ENCODE results near the gene TAAR1. TPM values are rescaled to one million over a fixed set of nuclear protein-coding genes. Genes with fewer than 3 reads are reported as not detected.

Gene TAAR1
- polyA plus RNA-seq, 2 of the 4 experiments (the other 2 are of a cell fraction): not detected

DNA sequence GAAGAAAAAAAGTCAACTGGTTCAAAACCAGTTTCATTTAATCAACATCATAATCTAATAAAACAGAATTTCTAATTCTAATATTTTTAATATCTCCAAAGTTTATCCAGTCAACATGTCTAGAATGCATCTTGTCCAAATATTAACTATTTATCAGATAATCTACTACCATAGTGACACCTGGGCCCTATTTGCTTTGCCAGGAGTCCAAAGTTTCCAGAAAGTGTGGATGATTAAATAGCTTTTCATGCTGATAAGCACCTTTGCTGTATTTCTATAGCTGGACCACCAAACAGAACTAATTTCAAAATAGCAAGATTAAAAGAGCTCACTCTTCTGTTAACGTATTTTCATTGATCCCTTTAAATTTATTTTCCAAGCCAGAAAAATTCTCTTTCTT, 12.3 kb upstream of the TAAR1 start:
- ATAC-seq (no peak), FAIRE-seq (no peak), DNase-seq (ENCODE audit: low read depth in 1 of 2, low spot score in 1 of 2) (no peak)
- ChIA-PET CTCF (interaction anchor here (1.4 to 3.1 kb wide), 4 partner anchors 41 to 127 kb away, joined by 3 to 26 read pairs (median 10); partner anchors contain the start of gene SLC18B1), POLR2A (no interaction called here)
- no peak for TF ChIP-seq JUNB (IDR thresholded peaks at IDR 0.05)
- no peak for TF ChIP-seq FOXS1 (CRISPR knock-in tag; IDR thresholded peaks at IDR 0.05)
- no peak for TF ChIP-seq RARB (CRISPR knock-in tag; IDR thresholded peaks at IDR 0.05)
- TF ChIP-seq TFCP2L1 (CRISPR knock-in tag; IDR thresholded peaks at IDR 0.05): no peak
- TF ChIP-seq MYC (IDR thresholded peaks at IDR 0.05; ENCODE audit: borderline replicate concordance, low read length): no peak
- no peak for TF ChIP-seq ZC3H11A (IDR thresholded peaks at IDR 0.05)
- TF ChIP-seq, protein P1, sequence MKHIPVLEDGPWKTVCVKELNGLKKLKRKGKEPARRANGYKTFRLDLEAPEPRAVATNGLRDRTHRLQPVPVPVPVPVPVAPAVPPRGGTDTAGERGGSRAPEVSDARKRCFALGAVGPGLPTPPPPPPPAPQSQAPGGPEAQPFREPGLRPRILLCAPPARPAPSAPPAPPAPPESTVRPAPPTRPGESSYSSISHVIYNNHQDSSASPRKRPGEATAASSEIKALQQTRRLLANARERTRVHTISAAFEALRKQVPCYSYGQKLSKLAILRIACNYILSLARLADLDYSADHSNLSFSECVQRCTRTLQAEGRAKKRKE (CRISPR knock-in tag; IDR thresholded peaks at IDR 0.05; ENCODE audit: low read depth): no peak
- TF ChIP-seq MAZ (IDR thresholded peaks at IDR 0.05; ENCODE audit: borderline replicate concordance, low read depth, low read length): no peak
- TF ChIP-seq, protein P2, sequence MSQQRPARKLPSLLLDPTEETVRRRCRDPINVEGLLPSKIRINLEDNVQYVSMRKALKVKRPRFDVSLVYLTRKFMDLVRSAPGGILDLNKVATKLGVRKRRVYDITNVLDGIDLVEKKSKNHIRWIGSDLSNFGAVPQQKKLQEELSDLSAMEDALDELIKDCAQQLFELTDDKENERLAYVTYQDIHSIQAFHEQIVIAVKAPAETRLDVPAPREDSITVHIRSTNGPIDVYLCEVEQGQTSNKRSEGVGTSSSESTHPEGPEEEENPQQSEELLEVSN (IDR thresholded peaks at IDR 0.05; ENCODE audit: borderline replicate concordance, low read depth): no peak
- no peak for TF ChIP-seq RFX5 (IDR thresholded peaks at IDR 0.05)
- no peak for TF ChIP-seq NFE2L2 (conservative IDR thresholded peaks at IDR 0.05; ENCODE audit: low read length)
- TF ChIP-seq CBX2 (IDR thresholded peaks at IDR 0.05; ENCODE audit: borderline replicate concordance, low read depth): no peak
- no peak for TF ChIP-seq EP300 (IDR thresholded peaks at IDR 0.05)
- TF ChIP-seq EHF (CRISPR knock-in tag; IDR thresholded peaks at IDR 0.05): no peak
- no peak for TF ChIP-seq HEYL (CRISPR knock-in tag; IDR thresholded peaks at IDR 0.05)
- no peak for TF ChIP-seq CHD4 (IDR thresholded peaks at IDR 0.05; ENCODE audit: borderline replicate concordance)
- TF ChIP-seq EHMT2 (IDR thresholded peaks at IDR 0.05; ENCODE audit: low read depth): no peak
- TF ChIP-seq, protein P3, sequence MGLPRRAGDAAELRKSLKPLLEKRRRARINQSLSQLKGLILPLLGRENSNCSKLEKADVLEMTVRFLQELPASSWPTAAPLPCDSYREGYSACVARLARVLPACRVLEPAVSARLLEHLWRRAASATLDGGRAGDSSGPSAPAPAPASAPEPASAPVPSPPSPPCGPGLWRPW (IDR thresholded peaks at IDR 0.05): no peak
- TF ChIP-seq, protein P4, sequence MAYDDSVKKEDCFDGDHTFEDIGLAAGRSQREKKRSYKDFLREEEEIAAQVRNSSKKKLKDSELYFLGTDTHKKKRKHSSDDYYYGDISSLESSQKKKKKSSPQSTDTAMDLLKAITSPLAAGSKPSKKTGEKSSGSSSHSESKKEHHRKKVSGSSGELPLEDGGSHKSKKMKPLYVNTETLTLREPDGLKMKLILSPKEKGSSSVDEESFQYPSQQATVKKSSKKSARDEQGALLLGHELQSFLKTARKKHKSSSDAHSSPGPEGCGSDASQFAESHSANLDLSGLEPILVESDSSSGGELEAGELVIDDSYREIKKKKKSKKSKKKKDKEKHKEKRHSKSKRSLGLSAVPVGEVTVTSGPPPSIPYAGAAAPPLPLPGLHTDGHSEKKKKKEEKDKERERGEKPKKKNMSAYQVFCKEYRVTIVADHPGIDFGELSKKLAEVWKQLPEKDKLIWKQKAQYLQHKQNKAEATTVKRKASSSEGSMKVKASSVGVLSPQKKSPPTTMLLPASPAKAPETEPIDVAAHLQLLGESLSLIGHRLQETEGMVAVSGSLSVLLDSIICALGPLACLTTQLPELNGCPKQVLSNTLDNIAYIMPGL (CRISPR knock-in tag; IDR thresholded peaks at IDR 0.05; ENCODE audit: borderline replicate concordance): no peak
- TF ChIP-seq, protein P5, sequence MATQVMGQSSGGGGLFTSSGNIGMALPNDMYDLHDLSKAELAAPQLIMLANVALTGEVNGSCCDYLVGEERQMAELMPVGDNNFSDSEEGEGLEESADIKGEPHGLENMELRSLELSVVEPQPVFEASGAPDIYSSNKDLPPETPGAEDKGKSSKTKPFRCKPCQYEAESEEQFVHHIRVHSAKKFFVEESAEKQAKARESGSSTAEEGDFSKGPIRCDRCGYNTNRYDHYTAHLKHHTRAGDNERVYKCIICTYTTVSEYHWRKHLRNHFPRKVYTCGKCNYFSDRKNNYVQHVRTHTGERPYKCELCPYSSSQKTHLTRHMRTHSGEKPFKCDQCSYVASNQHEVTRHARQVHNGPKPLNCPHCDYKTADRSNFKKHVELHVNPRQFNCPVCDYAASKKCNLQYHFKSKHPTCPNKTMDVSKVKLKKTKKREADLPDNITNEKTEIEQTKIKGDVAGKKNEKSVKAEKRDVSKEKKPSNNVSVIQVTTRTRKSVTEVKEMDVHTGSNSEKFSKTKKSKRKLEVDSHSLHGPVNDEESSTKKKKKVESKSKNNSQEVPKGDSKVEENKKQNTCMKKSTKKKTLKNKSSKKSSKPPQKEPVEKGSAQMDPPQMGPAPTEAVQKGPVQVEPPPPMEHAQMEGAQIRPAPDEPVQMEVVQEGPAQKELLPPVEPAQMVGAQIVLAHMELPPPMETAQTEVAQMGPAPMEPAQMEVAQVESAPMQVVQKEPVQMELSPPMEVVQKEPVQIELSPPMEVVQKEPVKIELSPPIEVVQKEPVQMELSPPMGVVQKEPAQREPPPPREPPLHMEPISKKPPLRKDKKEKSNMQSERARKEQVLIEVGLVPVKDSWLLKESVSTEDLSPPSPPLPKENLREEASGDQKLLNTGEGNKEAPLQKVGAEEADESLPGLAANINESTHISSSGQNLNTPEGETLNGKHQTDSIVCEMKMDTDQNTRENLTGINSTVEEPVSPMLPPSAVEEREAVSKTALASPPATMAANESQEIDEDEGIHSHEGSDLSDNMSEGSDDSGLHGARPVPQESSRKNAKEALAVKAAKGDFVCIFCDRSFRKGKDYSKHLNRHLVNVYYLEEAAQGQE (IDR thresholded peaks at IDR 0.05): no peak
- Histone ChIP-seq H3K9me3 (no peaks in the 10 kb centered on the region), H3K4me1 (no peaks in the 10 kb centered on the region), H3K27ac (no peak overlapping the region), H3K4me2 (no peak overlapping the region), H3K4me3 (no peak overlapping the region)
- 94% methylated on average over 1 of the region's 1 CpG for WGBS (ENCODE audit: missing lambda C conversion rate)
